ENCODE measurements around the gene C10orf71.

The C10orf71 gene

DNA sequence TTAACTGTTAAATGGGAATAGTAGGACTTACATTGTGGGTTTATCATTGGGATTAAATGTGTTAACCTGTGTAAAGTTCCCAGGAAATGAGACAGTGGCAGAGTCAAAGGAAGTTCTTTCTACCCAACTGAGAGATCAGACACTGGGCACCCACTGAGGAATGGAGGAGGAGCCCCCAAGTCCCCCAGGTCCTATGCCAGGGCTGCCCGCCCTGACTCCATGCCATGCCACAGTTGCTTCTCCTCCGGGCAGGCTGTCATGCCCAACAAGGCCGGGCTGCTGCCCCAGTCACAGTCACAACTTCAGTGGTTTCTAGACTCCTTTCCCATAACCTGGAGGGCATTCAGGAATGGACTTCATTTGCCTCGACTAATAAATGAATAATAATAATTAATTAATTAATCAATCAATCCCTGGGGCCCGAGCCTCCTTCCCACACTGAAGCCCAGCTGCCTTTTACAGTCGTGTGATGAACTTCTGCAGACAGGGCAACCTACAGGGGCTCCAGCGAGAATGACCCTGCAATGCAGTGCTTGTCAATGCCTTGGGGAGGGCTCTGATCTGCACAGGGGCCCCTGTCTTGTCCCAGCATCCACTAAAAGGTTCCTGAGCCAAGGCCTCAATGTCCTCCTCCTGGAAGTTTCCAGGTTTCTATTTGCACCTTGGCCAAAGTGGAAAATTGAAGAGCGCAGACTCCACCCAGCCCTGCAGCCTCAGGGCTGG is 64.5 kb downstream of the C10orf71 start:
- intact Hi-C loops (cut with micrococcal nuclease), result loop anchor here (5.0 kb wide), 4 partner anchors 34 to 186 kb away; partner anchors contain the start of gene DRGX
- H3K4me3 Mint-ChIP-seq, result no peak overlapping the region
- H3K36me3 Mint-ChIP-seq (ENCODE audit: low read depth), result no peaks in the 10 kb centered on the region
- peaks cover 77% of the 10 kb centered on the region for H3K4me1 Mint-ChIP-seq (ENCODE audit: low read depth)
- no peaks in the 10 kb centered on the region for H3K9me3 Mint-ChIP-seq
- peak overlapping the region; percentile 94 for H3K27ac Mint-ChIP-seq
- peaks cover 23% of the 10 kb centered on the region for H3K27me3 Mint-ChIP-seq

DNA sequence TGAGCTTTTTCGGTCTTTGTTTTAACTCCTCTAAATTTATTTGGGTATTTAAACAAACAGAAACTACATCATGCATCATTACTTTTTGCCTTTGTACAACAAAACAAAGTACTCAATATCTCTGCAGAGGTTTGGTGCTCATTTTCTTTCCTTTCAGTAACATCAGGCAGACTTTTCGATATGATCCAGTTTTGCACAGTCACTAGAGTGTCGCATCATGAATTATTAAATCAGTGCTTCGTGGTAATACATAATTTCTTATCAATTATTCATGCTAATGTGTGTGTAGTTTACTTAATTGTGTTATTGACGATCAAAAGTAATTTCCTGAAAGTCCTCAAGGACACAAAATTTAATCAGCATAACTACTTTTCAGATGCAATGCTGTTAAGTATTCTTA is 65.1 kb downstream of the C10orf71 start:
- Mint-ChIP-seq H3K9me3 (no peaks in the 10 kb centered on the region), H3K4me1 (ENCODE audit: low read depth) (peaks cover 74% of the 10 kb centered on the region)
- intact Hi-C loops (cut with micrococcal nuclease), result loop anchor here (5.0 kb wide), 4 partner anchors 33 to 187 kb away; partner anchors contain the start of gene DRGX

GRCh38 chr10:49364747-49365146 is 65.8 kb downstream of the C10orf71 start:
- intact Hi-C loops (cut with micrococcal nuclease), result loop anchor here (5.0 kb wide), 4 partner anchors 33 to 187 kb away; partner anchors contain the start of gene DRGX
- H3K27me3 Mint-ChIP-seq, result peaks cover 23% of the 10 kb centered on the region
- H3K4me3 Mint-ChIP-seq, result no peak overlapping the region
- peaks cover 73% of the 10 kb centered on the region for H3K4me1 Mint-ChIP-seq (ENCODE audit: low read depth)
- H3K36me3 Mint-ChIP-seq (ENCODE audit: low read depth), result no peaks in the 10 kb centered on the region
- H3K9me3 Mint-ChIP-seq, result no peaks in the 10 kb centered on the region
- H3K27ac Mint-ChIP-seq, result no peak overlapping the region

More for the DNA sequence above, 65.1 kb downstream of the C10orf71 start:
- Mint-ChIP-seq H3K27me3 (peaks cover 23% of the 10 kb centered on the region), H3K4me3 (no peak overlapping the region), H3K27ac (peak overlapping the region; percentile 94), H3K36me3 (ENCODE audit: low read depth) (no peaks in the 10 kb centered on the region)

GRCh38 chr10:49365275-49365674 is 66.3 kb downstream of the C10orf71 start:
- no peaks in the 10 kb centered on the region for H3K9me3 Mint-ChIP-seq
- peaks cover 25% of the 10 kb centered on the region for H3K27me3 Mint-ChIP-seq
- no peaks in the 10 kb centered on the region for H3K36me3 Mint-ChIP-seq (ENCODE audit: low read depth)
- no peak overlapping the region for H3K4me3 Mint-ChIP-seq
- peak overlapping the region; percentile 32 for H3K27ac Mint-ChIP-seq
- intact Hi-C loops (cut with micrococcal nuclease), result no loop called here
- peaks cover 68% of the 10 kb centered on the region for H3K4me1 Mint-ChIP-seq (ENCODE audit: low read depth)

- Mint-ChIP-seq H3K4me3 (no peak overlapping the region), H3K27me3 (peaks cover 28% of the 10 kb centered on the region), H3K36me3 (ENCODE audit: low read depth) (no peaks in the 10 kb centered on the region), H3K4me1 (ENCODE audit: low read depth) (peaks cover 62% of the 10 kb centered on the region), H3K9me3 (no peaks in the 10 kb centered on the region), H3K27ac (peak overlapping the region; percentile 32)
- intact Hi-C loops (cut with micrococcal nuclease), result no loop called here
Observed at GRCh38 chr10:49365675-49366415, 66.9 kb downstream of the C10orf71 start.

- H3K4me1 Mint-ChIP-seq (ENCODE audit: low read depth), result peaks cover 56% of the 10 kb centered on the region
- H3K27ac Mint-ChIP-seq, result no peak overlapping the region
- peaks cover 26% of the 10 kb centered on the region for H3K27me3 Mint-ChIP-seq
- no peaks in the 10 kb centered on the region for H3K36me3 Mint-ChIP-seq (ENCODE audit: low read depth)
- intact Hi-C loops (cut with micrococcal nuclease), result no loop called here
- H3K4me3 Mint-ChIP-seq, result no peak overlapping the region
- no peaks in the 10 kb centered on the region for H3K9me3 Mint-ChIP-seq
Observed at GRCh38 chr10:49366460-49366859, 67.5 kb downstream of the C10orf71 start.

DNA sequence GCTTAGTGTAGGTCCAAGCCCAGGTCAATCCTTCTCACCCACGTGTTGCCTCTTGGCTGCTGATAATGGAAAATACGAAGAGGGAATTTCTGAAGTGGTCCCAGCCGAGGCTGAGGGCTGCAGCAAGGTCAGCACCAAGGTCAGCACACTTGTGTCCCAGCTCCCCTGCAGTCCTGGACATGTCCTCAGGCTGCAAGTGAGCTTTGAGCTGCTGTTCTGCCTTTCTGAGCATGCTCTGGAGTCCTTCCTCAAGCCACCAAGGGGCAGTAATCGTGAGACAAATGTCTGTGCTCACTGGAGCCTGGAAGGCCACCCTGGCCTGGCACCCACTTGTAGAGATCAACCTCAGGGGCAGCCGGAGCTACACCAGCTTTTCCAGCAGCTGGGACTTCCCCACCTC is 68.6 kb downstream of the C10orf71 start:
- Mint-ChIP-seq H3K36me3 (ENCODE audit: low read depth) (no peaks in the 10 kb centered on the region), H3K27ac (peak overlapping the region; percentile 6), H3K9me3 (no peaks in the 10 kb centered on the region), H3K4me1 (ENCODE audit: low read depth) (peaks cover 45% of the 10 kb centered on the region), H3K4me3 (no peak overlapping the region), H3K27me3 (peaks cover 29% of the 10 kb centered on the region)
- intact Hi-C loops (cut with micrococcal nuclease), result no loop called here

DNA sequence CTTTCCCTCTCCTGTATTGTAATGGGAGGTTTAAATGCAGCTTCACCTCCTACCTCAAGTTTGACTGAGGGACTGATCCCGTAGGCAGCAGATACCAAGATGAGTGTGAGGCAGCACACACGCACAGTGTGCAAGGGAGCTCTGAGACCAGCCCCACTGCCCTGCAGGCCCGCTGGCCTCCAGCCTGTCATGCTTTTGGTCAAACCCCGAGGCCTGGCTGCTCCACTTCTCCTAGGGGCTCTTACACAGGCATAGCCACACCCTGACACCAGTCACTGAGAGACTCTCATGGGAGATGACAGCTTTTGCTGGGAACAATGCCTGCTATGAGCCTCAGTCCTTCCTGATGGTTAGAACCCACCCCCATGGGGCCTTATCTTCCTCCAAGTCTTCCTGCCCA is 69.3 kb downstream of the C10orf71 start:
- intact Hi-C loops (cut with micrococcal nuclease), result no loop called here
- peaks cover 38% of the 10 kb centered on the region for H3K4me1 Mint-ChIP-seq (ENCODE audit: low read depth)
- no peaks in the 10 kb centered on the region for H3K36me3 Mint-ChIP-seq (ENCODE audit: low read depth)
- no peaks in the 10 kb centered on the region for H3K9me3 Mint-ChIP-seq
- H3K27me3 Mint-ChIP-seq, result peaks cover 29% of the 10 kb centered on the region
- H3K27ac Mint-ChIP-seq, result peak overlapping the region; percentile 6
- H3K4me3 Mint-ChIP-seq, result no peak overlapping the region

- H3K4me3 Mint-ChIP-seq, result no peak overlapping the region
- H3K4me1 Mint-ChIP-seq (ENCODE audit: low read depth), result peaks cover 31% of the 10 kb centered on the region
- no peaks in the 10 kb centered on the region for H3K36me3 Mint-ChIP-seq (ENCODE audit: low read depth)
- H3K27ac Mint-ChIP-seq, result no peak overlapping the region
- intact Hi-C loops (cut with micrococcal nuclease), result no loop called here
- H3K27me3 Mint-ChIP-seq, result peaks cover 29% of the 10 kb centered on the region
- H3K9me3 Mint-ChIP-seq, result no peaks in the 10 kb centered on the region
Observed at GRCh38 chr10:49369216-49370162, 70.5 kb downstream of the C10orf71 start.

- Mint-ChIP-seq H3K4me1 (ENCODE audit: low read depth) (peaks cover 24% of the 10 kb centered on the region), H3K9me3 (no peaks in the 10 kb centered on the region), H3K27ac (no peak overlapping the region), H3K27me3 (peaks cover 27% of the 10 kb centered on the region), H3K36me3 (ENCODE audit: low read depth) (no peaks in the 10 kb centered on the region), H3K4me3 (no peak overlapping the region)
- intact Hi-C loops (cut with micrococcal nuclease), result no loop called here
Observed at GRCh38 chr10:49370326-49371100, 71.5 kb downstream of the C10orf71 start.

DNA sequence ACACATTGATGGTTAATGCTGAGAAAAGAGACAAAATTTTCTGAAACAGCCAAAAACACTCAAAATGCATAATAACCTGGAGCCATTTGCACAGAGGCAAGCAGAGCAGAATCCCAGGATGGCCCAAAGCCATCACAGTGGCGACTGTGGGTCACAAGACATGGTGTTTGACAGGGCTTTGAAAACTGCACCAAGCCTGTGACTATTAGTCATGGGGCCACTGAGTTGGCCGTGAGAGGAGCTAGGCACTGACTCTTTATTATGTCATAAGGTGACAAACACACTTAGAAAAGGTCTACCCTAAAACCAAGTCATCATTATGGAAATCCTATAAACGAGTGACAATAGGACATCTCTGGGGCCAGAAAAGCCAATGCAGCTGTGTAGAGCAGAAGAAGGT is 73.0 kb downstream of the C10orf71 start:
- intact Hi-C loops (cut with micrococcal nuclease), result no loop called here
- Mint-ChIP-seq H3K27me3 (peaks cover 35% of the 10 kb centered on the region), H3K27ac (no peak overlapping the region), H3K4me3 (no peak overlapping the region), H3K9me3 (no peaks in the 10 kb centered on the region), H3K36me3 (ENCODE audit: low read depth) (no peaks in the 10 kb centered on the region), H3K4me1 (ENCODE audit: low read depth) (peaks cover 23% of the 10 kb centered on the region)

DNA sequence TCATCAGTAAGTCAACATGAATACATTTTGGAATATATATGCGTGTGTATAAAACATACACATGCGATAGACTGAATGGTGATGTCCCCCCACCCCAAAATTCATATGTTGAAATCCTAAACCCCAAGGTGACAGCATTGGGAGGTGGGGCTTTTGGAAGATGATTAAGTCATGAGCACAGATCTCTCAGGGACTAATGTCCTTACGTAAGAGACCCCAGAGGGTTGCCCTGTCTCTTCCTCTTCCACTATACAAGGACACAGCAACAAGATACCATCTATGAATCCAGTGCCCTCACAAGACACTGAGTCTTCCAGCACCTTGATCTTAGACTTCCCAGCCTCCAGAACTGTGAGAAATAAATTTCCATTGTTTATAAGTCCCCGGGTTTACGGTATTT is 74.4 kb downstream of the C10orf71 start:
- intact Hi-C loops (cut with micrococcal nuclease), result no loop called here
- peaks cover 13% of the 10 kb centered on the region for H3K4me1 Mint-ChIP-seq (ENCODE audit: low read depth)
- no peaks in the 10 kb centered on the region for H3K9me3 Mint-ChIP-seq
- H3K27me3 Mint-ChIP-seq, result peaks cover 28% of the 10 kb centered on the region
- H3K27ac Mint-ChIP-seq, result no peak overlapping the region
- no peak overlapping the region for H3K4me3 Mint-ChIP-seq
- H3K36me3 Mint-ChIP-seq (ENCODE audit: low read depth), result no peaks in the 10 kb centered on the region

DNA sequence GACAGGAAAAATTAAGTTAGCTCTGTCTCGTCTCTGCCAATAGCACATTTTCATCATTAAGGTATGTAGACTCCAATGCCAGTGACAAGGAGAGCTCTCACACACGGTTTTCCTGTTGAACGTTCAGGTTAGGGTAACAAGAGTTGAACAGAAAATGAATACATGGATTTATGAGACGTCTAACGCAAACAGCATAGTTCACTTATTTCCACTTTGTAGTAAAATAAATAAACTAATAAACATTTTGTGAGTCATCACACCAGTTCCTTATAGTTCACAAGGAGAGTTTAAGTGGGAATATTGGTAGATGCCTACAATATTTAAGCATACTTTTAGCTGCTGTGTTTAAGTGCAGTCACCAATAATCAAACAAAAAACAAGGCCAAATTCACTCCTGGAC is 75.8 kb downstream of the C10orf71 start:
- Mint-ChIP-seq H3K4me3 (no peak overlapping the region), H3K9me3 (no peaks in the 10 kb centered on the region), H3K27ac (no peak overlapping the region), H3K27me3 (peaks cover 29% of the 10 kb centered on the region), H3K36me3 (ENCODE audit: low read depth) (no peaks in the 10 kb centered on the region), H3K4me1 (ENCODE audit: low read depth) (peaks cover 4% of the 10 kb centered on the region)
- intact Hi-C loops (cut with micrococcal nuclease), result no loop called here

Measured in dendritic cell treated with granulocyte-macrophage colony-stimulating factor and Interleukin-4, amounts not matched to agents 40 ng/mL and 50 ng/mL, for 4 days (primary cell).